Measurements from ENCODE around the gene RPS6KA2. TPM values are rescaled to one million over a fixed set of nuclear protein-coding genes. Genes with fewer than 3 reads are reported as not detected.

Gene RPS6KA2
- polyA plus RNA-seq, 1 donor (not counting 4 experiments of a cell fraction or from before 2014, with no cell fraction given), result 8.2 TPM

DNA sequence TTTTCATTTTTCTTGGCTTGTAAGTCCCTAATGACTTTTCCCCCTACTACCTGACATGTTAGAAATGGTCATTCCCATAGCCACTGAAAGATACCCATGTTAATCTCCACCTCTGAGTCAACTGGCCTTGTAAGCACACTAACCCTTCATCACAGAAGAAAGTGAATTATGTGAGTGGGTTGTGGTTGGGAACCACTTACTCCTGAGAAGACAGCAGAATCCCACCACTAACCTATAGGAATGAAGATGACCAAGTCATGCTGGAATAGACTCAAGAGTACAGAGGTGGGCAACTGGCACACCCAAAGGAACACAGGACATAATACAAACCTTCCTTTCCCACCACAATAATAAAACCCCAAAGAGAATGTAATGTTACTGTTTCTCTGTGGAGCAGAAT is 70.7 kb downstream of the RPS6KA2 start:
- Histone ChIP-seq H3K27ac (ENCODE audit: control insufficient read depth, insufficient read depth, low read length) (peak overlapping the region; percentile 83), H3K9me1 (ENCODE audit: control insufficient read depth, extremely low read depth, insufficient read depth, low read length) (no peaks in the 10 kb centered on the region), H3K9ac (ENCODE audit: control insufficient read depth, extremely low read depth, insufficient read depth, low read length) (peak overlapping the region; percentile 78), H3K9me3 (ENCODE audit: control insufficient read depth, low read depth, low read length) (no peaks in the 10 kb centered on the region), H3K4me1 (ENCODE audit: control insufficient read depth, extremely low read depth, insufficient read depth, low read length) (peaks cover 39% of the 10 kb centered on the region), H4K20me1 (ENCODE audit: control insufficient read depth, extremely low read depth, insufficient read depth, low read length) (no peaks in the 10 kb centered on the region), H3K4me2 (ENCODE audit: control insufficient read depth, extremely low read depth, insufficient read depth, low read depth, low read length) (peak overlapping the region; percentile 59), H3K79me2 (ENCODE audit: control insufficient read depth, insufficient read depth, low read length) (no peaks in the 10 kb centered on the region), H3K4me3 (ENCODE audit: control insufficient read depth in 2 of 3, extremely low read depth in 1 of 3, insufficient read depth in 2 of 3, low read depth in 1 of 3, low read length in 3 of 3) (no peak overlapping the region), H3K27me3 (ENCODE audit: control insufficient read depth, extremely low read depth, insufficient read depth, low read length) (no peaks in the 10 kb centered on the region), H3K36me3 (ENCODE audit: control insufficient read depth in 2 of 2, extremely low read depth in 1 of 2, insufficient read depth in 2 of 2, low read length in 2 of 2) (no peaks in the 10 kb centered on the region), H2AFZ (ENCODE audit: control insufficient read depth, low read length) (no peak overlapping the region)
- dilution Hi-C loops (cut with MboI; ENCODE audit: extremely low pct_ligation_motif_present, low sequenced_read_pairs), result no loop called here
- FAIRE-seq, result no peak
- DNase-seq (ENCODE audit: low read depth, low spot score), result no peak
- TF ChIP-seq, protein P1, sequence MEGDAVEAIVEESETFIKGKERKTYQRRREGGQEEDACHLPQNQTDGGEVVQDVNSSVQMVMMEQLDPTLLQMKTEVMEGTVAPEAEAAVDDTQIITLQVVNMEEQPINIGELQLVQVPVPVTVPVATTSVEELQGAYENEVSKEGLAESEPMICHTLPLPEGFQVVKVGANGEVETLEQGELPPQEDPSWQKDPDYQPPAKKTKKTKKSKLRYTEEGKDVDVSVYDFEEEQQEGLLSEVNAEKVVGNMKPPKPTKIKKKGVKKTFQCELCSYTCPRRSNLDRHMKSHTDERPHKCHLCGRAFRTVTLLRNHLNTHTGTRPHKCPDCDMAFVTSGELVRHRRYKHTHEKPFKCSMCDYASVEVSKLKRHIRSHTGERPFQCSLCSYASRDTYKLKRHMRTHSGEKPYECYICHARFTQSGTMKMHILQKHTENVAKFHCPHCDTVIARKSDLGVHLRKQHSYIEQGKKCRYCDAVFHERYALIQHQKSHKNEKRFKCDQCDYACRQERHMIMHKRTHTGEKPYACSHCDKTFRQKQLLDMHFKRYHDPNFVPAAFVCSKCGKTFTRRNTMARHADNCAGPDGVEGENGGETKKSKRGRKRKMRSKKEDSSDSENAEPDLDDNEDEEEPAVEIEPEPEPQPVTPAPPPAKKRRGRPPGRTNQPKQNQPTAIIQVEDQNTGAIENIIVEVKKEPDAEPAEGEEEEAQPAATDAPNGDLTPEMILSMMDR (optimal IDR thresholded peaks at IDR 0.05 in 1 of 3, IDR thresholded peaks at IDR 0.05 in 1 of 3, conservative IDR thresholded peaks at IDR 0.05 in 1 of 3; ENCODE audit: extremely low read depth in 1 of 3, insufficient read depth in 2 of 3, low read length in 3 of 3), result no peak
- TF ChIP-seq EZH2 (IDR thresholded peaks at IDR 0.05; ENCODE audit: low read length), result no peak

DNA sequence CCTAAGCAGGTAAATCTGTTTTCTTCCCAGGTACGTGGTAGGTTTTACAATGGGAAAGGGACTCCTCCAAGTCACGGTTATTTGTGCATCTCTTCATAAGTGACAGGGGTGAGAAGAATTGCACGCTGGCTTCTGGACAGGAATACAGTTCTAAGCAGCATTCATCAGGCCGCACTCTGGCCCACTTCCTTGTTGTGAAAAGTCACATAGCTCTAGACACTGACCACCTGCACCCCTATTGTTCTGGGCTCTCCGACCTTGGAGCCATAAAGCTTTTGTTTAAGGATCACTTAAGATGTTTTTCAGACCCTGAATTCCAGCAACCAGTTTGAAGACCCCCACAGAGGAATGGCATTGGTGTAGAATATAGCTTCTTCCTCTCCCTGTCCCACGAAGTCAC is 72.0 kb downstream of the RPS6KA2 start:
- Histone ChIP-seq H3K27ac (ENCODE audit: control insufficient read depth, insufficient read depth, low read length) (no peak overlapping the region), H3K4me2 (ENCODE audit: control insufficient read depth, extremely low read depth, insufficient read depth, low read depth, low read length) (no peak overlapping the region), H3K9me3 (ENCODE audit: control insufficient read depth, low read depth, low read length) (no peaks in the 10 kb centered on the region), H3K4me1 (ENCODE audit: control insufficient read depth, extremely low read depth, insufficient read depth, low read length) (peaks cover 39% of the 10 kb centered on the region), H3K9ac (ENCODE audit: control insufficient read depth, extremely low read depth, insufficient read depth, low read length) (no peak overlapping the region), H2AFZ (ENCODE audit: control insufficient read depth, low read length) (no peak overlapping the region), H3K4me3 (ENCODE audit: control insufficient read depth in 2 of 3, extremely low read depth in 1 of 3, insufficient read depth in 2 of 3, low read depth in 1 of 3, low read length in 3 of 3) (no peak overlapping the region), H3K79me2 (ENCODE audit: control insufficient read depth, insufficient read depth, low read length) (no peaks in the 10 kb centered on the region), H4K20me1 (ENCODE audit: control insufficient read depth, extremely low read depth, insufficient read depth, low read length) (no peaks in the 10 kb centered on the region), H3K36me3 (ENCODE audit: control insufficient read depth in 2 of 2, extremely low read depth in 1 of 2, insufficient read depth in 2 of 2, low read length in 2 of 2) (no peaks in the 10 kb centered on the region), H3K9me1 (ENCODE audit: control insufficient read depth, extremely low read depth, insufficient read depth, low read length) (no peaks in the 10 kb centered on the region), H3K27me3 (ENCODE audit: control insufficient read depth, extremely low read depth, insufficient read depth, low read length) (no peaks in the 10 kb centered on the region)
- DNase-seq (ENCODE audit: low read depth, low spot score) (no peak), FAIRE-seq (no peak)
- TF ChIP-seq, protein P1 (optimal IDR thresholded peaks at IDR 0.05 in 1 of 3, IDR thresholded peaks at IDR 0.05 in 1 of 3, conservative IDR thresholded peaks at IDR 0.05 in 1 of 3; ENCODE audit: extremely low read depth in 1 of 3, insufficient read depth in 2 of 3, low read length in 3 of 3), result no peak
- TF ChIP-seq EZH2 (IDR thresholded peaks at IDR 0.05; ENCODE audit: low read length), result no peak
- dilution Hi-C loops (cut with MboI; ENCODE audit: extremely low pct_ligation_motif_present, low sequenced_read_pairs), result no loop called here
